ENCODE measurements around the gene TJAP1. TPM values are rescaled to one million over a fixed set of nuclear protein-coding genes. Genes with fewer than 3 reads are reported as not detected.

Gene TJAP1
- total RNA-seq, 2 experiments from 2014 or later, result 23.6 to 24.4 TPM

- Mint-ChIP-seq H3K27me3 (no peaks in the 10 kb centered on the region), H3K27ac (no peak overlapping the region), H3K4me1 (ENCODE audit: low read depth) (no peaks in the 10 kb centered on the region), H3K9me3 (no peaks in the 10 kb centered on the region), H3K36me3 (ENCODE audit: low read depth) (peaks cover 42% of the 10 kb centered on the region), H3K4me3 (no peak overlapping the region)
- DNase-seq (no peak), ATAC-seq (ENCODE audit: poor library complexity) (no peak)
- H3K9me3 ChIP-seq (ENCODE audit: control insufficient read depth in 1 of 2, insufficient read depth in 1 of 2, low read length in 2 of 2), result no peaks in the 10 kb centered on the region
- no peak for TF ChIP-seq CTCF (IDR thresholded peaks at IDR 0.05)
- intact Hi-C loops (cut with DNase I, micrococcal nuclease), result no loop called here
- peaks cover 58% of the 10 kb centered on the region for H3K36me3 ChIP-seq (ENCODE audit: insufficient read depth, low read length)
- no peaks in the 10 kb centered on the region for H3K27me3 ChIP-seq (ENCODE audit: control insufficient read depth in 1 of 2, insufficient read depth in 2 of 2, low read length in 2 of 2)
- no peak overlapping the region for H3K4me3 ChIP-seq (ENCODE audit: low read length)
- CTCF ChIA-PET, result no interaction called here
- H3K4me1 ChIP-seq (ENCODE audit: insufficient read depth, low read length), result no peaks in the 10 kb centered on the region
- H3K27ac ChIP-seq (ENCODE audit: low read depth in 1 of 2, low read length in 2 of 2), result no peak overlapping the region
- POLR2A ChIA-PET, result no interaction called here
Measured at GRCh38 chr6:43437700-43438099, 39.7 kb upstream of the TJAP1 start.

DNA sequence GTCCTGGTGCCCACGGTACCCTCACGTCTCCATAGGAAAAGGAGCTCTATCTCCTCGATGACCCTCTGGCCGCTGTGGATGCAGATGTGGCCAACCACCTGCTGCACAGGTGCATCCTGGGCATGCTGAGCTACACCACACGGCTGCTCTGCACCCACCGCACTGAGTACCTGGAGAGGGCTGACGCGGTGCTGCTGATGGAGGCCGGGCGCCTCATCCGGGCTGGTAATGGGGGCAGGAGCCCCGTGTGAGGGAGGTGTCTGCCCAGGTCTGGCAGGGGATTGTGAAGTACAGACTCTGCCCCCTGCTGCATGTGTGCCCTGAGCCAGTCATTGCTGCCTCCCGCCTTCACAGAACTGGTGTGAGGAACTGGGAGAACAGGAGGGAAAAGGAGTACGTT lies 34.4 kb upstream of the TJAP1 start:
- Mint-ChIP-seq H3K4me1 (ENCODE audit: low read depth) (no peaks in the 10 kb centered on the region), H3K9me3 (no peaks in the 10 kb centered on the region), H3K4me3 (no peak overlapping the region), H3K27me3 (no peaks in the 10 kb centered on the region), H3K27ac (no peak overlapping the region), H3K36me3 (ENCODE audit: low read depth) (peaks cover 71% of the 10 kb centered on the region)
- Histone ChIP-seq H3K4me1 (ENCODE audit: insufficient read depth, low read length) (no peaks in the 10 kb centered on the region), H3K4me3 (ENCODE audit: low read length) (no peak overlapping the region), H3K27ac (ENCODE audit: low read depth in 1 of 2, low read length in 2 of 2) (no peak overlapping the region), H3K9me3 (ENCODE audit: control insufficient read depth in 1 of 2, insufficient read depth in 1 of 2, low read length in 2 of 2) (no peaks in the 10 kb centered on the region), H3K27me3 (ENCODE audit: control insufficient read depth in 1 of 2, insufficient read depth in 2 of 2, low read length in 2 of 2) (no peaks in the 10 kb centered on the region), H3K36me3 (ENCODE audit: insufficient read depth, low read length) (peaks cover 73% of the 10 kb centered on the region)
- no peak for ATAC-seq (ENCODE audit: poor library complexity)
- no peak for DNase-seq
- no peak for TF ChIP-seq CTCF (IDR thresholded peaks at IDR 0.05)
- ChIA-PET POLR2A (no interaction called here), CTCF (no interaction called here)
- intact Hi-C loops (cut with DNase I, micrococcal nuclease), result no loop called here

GRCh38 chr6:43444036-43444435 lies 33.3 kb upstream of the TJAP1 start:
- ChIA-PET CTCF (no interaction called here), POLR2A (no interaction called here)
- H3K36me3 Mint-ChIP-seq (ENCODE audit: low read depth), result peaks cover 75% of the 10 kb centered on the region
- H3K4me1 ChIP-seq (ENCODE audit: insufficient read depth, low read length), result no peaks in the 10 kb centered on the region
- peaks cover 73% of the 10 kb centered on the region for H3K36me3 ChIP-seq (ENCODE audit: insufficient read depth, low read length)
- H3K4me3 Mint-ChIP-seq, result no peak overlapping the region
- DNase-seq (no peak), ATAC-seq (ENCODE audit: poor library complexity) (no peak)
- no peaks in the 10 kb centered on the region for H3K9me3 ChIP-seq (ENCODE audit: control insufficient read depth in 1 of 2, insufficient read depth in 1 of 2, low read length in 2 of 2)
- no peak overlapping the region for H3K4me3 ChIP-seq (ENCODE audit: low read length)
- intact Hi-C loops (cut with DNase I, micrococcal nuclease), result no loop called here
- no peaks in the 10 kb centered on the region for H3K4me1 Mint-ChIP-seq (ENCODE audit: low read depth)
- H3K27ac Mint-ChIP-seq, result no peak overlapping the region
- no peaks in the 10 kb centered on the region for H3K9me3 Mint-ChIP-seq
- H3K27ac ChIP-seq (ENCODE audit: low read depth in 1 of 2, low read length in 2 of 2), result no peak overlapping the region
- no peaks in the 10 kb centered on the region for H3K27me3 Mint-ChIP-seq
- H3K27me3 ChIP-seq (ENCODE audit: control insufficient read depth in 1 of 2, insufficient read depth in 2 of 2, low read length in 2 of 2), result no peaks in the 10 kb centered on the region
- no peak for TF ChIP-seq CTCF (IDR thresholded peaks at IDR 0.05)

Measured in CD4-positive, alpha-beta T cell (primary cell).